K562 (cell line): ENCODE results near the gene LRRC74B. TPM values are rescaled to one million over a fixed set of nuclear protein-coding genes. Genes with fewer than 3 reads are reported as not detected.

Source experiments
- ATAC-seq: fragments of 200-7000 bp; cut with Tn5 transposase; 3 replicates; pipeline ENCODE4 v1.9.1; 2020; ENCODE audit warnings: moderate library complexity
- BruUV-seq: library from RNA; stranded (reverse); fragments of 400-500 nt; replicated peaks from 2 replicates; lab custom pipeline; 2021; lab: Mats Ljungman, UMichigan
- CTCF ChIA-PET: fragments of 300-600 bp; formaldehyde crosslinking; extraction: SDS; loops from one replicate; lab custom pipeline; 2021; ENCODE audit warnings: low intra/inter-chr PET ratio; lab: Yijun Ruan, JAX
- POLR2A ChIA-PET: fragments of 300-600, 350-650 bp; sonication (Branson Sonifier 250); formaldehyde crosslinking; extraction: SDS; loops from one replicate; lab custom pipeline; 2021; ENCODE audit warnings: antibody characterized with exemption, inconsistent platforms; lab: Yijun Ruan, JAX
- DNase-seq, 4 experiments: peaks; one replicate each; pipeline versions ENCODE4 v3.0.0 to v3.0.0-alpha.2; 2011 to 2018; ENCODE audit warnings: low spot score in 3 of 4, mixed read lengths in 3 of 4; ENCODE audit errors: extremely low read depth in 1 of 4
- FAIRE-seq: peaks from 2 replicates; lab custom pipeline; 2011; peaks lifted over from hg19 to GRCh38; lab: Jason Lieb, UNC
- H2AFZ ChIP-seq: 2 replicates; pipeline ENCODE4 v1.6.0; 2011; ENCODE audit warnings: low read depth, low read length, control low read depth, inconsistent platforms
- H3K27ac ChIP-seq: fragments of 200-600 bp; 3 replicates; pipeline ENCODE4 v1.8.0; 2011; ENCODE audit warnings: low read depth, mild to moderate bottlenecking, control low read depth, inconsistent platforms, low read length, moderate library complexity, mixed read lengths; ENCODE audit errors: extremely low read depth
- H3K27me3 ChIP-seq, 2 experiments: fragments of 300-600 bp in 1 of 2; 2 replicates in 1 of 2; 3 replicates in 1 of 2; pipeline versions ENCODE4 v1.6.0 to v1.8.0; 2011; ENCODE audit warnings: inconsistent platforms in 2 of 2, low read length in 2 of 2, mild to moderate bottlenecking in 1 of 2, mixed read lengths in 1 of 2, moderate library complexity in 1 of 2; ENCODE audit not compliant: control insufficient read depth in 2 of 2, insufficient read depth in 2 of 2
- H3K36me3 ChIP-seq: fragments of 300-600 bp; 3 replicates; pipeline ENCODE4 v1.8.0; 2011; ENCODE audit warnings: mild to moderate bottlenecking, low read length, inconsistent platforms; ENCODE audit not compliant: control insufficient read depth, insufficient read depth
- H3K4me1 ChIP-seq, 2 experiments: fragments of 200-600 bp in 1 of 2; replicated peaks in 1 of 2; 2 replicates in 1 of 2; 3 replicates in 1 of 2; pipeline versions ENCODE4 v1.5.1 to v1.8.0; 2011; ENCODE audit warnings: inconsistent platforms in 2 of 2, low read length in 2 of 2, mild to moderate bottlenecking in 1 of 2, mixed read lengths in 1 of 2, moderate library complexity in 1 of 2; ENCODE audit not compliant: control insufficient read depth in 2 of 2, insufficient read depth in 2 of 2
- H3K4me2 ChIP-seq: 2 replicates; pipeline ENCODE4 v1.6.1; 2011; ENCODE audit warnings: low read length, control low read depth, inconsistent platforms, mixed read lengths; ENCODE audit not compliant: insufficient read depth
- H3K4me3 ChIP-seq: fragments of 200-600 bp; sonication (generic), shearing (Covaris generic); 2 replicates; pipeline ENCODE4 v1.5.1; 2016; ENCODE audit warnings: control low read depth, inconsistent platforms
- H3K79me2 ChIP-seq: fragments of 200-600 bp; 3 replicates; pipeline ENCODE4 v1.8.0; 2011; ENCODE audit warnings: low read length, inconsistent platforms; ENCODE audit not compliant: control insufficient read depth, insufficient read depth
- H3K9ac ChIP-seq, 2 experiments: 2 replicates each; pipeline versions ENCODE4 v1.6.0 to v1.6.1; 2011; ENCODE audit warnings: low read depth in 2 of 2, low read length in 2 of 2, control low read depth in 1 of 2, inconsistent platforms in 1 of 2, mild to moderate bottlenecking in 1 of 2, mixed read lengths in 1 of 2; ENCODE audit not compliant: insufficient read depth in 1 of 2
- H3K9me1 ChIP-seq: one replicate; pipeline ENCODE4 v1.6.0; 2011; ENCODE audit warnings: inconsistent platforms, mild to moderate bottlenecking, low read length, moderate library complexity; ENCODE audit not compliant: control insufficient read depth, insufficient read depth
- H3K9me3 ChIP-seq: replicated peaks from 2 replicates; pipeline ENCODE4 v1.5.1; 2011; ENCODE audit warnings: low read depth, low read length, inconsistent platforms; ENCODE audit not compliant: control insufficient read depth, insufficient read depth
- H4K20me1 ChIP-seq: replicated peaks from 2 replicates; pipeline ENCODE4 v1.6.1; 2011; ENCODE audit warnings: low read length, inconsistent platforms, mixed read lengths; ENCODE audit not compliant: control insufficient read depth, insufficient read depth
- CEBPB ChIP-seq: fragments of 450-650 bp; IDR thresholded peaks from 2 replicates; pipeline ENCODE4 v1.6.1; 2016; ENCODE audit warnings: missing genetic modification characterization, missing compliant biosample characterization
- CEBPG ChIP-seq, 3 experiments: fragments of 200-800 bp in 1 of 3; sonication (Bioruptor generic) in 1 of 3; sonication (generic) in 1 of 3; formaldehyde crosslinking in 1 of 3; IDR thresholded peaks in 2 of 3; conservative IDR thresholded peaks in 1 of 3; 2 replicates each; pipeline versions ENCODE4 v1.6.1 to v1.8.0; 2016 to 2022; ENCODE audit warnings: missing compliant biosample characterization in 2 of 3, missing genetic modification characterization in 2 of 3, mild to moderate bottlenecking in 1 of 3, missing genetic modification reagents in 1 of 3
- FOXP1 ChIP-seq: sonication (generic); formaldehyde crosslinking; IDR thresholded peaks from 2 replicates; pipeline ENCODE4 v1.8.0; 2022; ENCODE audit warnings: mild to moderate bottlenecking, missing genetic modification reagents
- HMG20B ChIP-seq: fragments of 250-450 bp; sonication (Bioruptor Pico); IDR thresholded peaks from 2 replicates; pipeline ENCODE4 v1.5.0; 2021; ENCODE audit warnings: mild to moderate bottlenecking
- HNRNPK ChIP-seq: fragments of 200-400 bp; formaldehyde crosslinking; IDR thresholded peaks from one replicate; pipeline ENCODE4 v1.6.1; 2018; ENCODE audit warnings: mild to moderate bottlenecking, low read depth, low read length; ENCODE audit not compliant: poor library complexity, severe bottlenecking
- ILK ChIP-seq: fragments of 450-650 bp; IDR thresholded peaks from 2 replicates; pipeline ENCODE4 v1.6.1; 2016; ENCODE audit warnings: missing genetic modification characterization, low read depth, mild to moderate bottlenecking, missing compliant biosample characterization, moderate library complexity, borderline replicate concordance
- NR2C2 ChIP-seq, 2 experiments: fragments of 200-800 bp in 1 of 2; sonication (Bioruptor generic) in 1 of 2; sonication (generic) in 1 of 2; formaldehyde crosslinking in 1 of 2; IDR thresholded peaks; 2 replicates each; pipeline versions ENCODE4 v1.6.1 to v1.8.0; 2016 to 2022; ENCODE audit warnings: mild to moderate bottlenecking in 1 of 2, missing compliant biosample characterization in 1 of 2, missing genetic modification characterization in 1 of 2, missing genetic modification reagents in 1 of 2
- TEAD4 ChIP-seq, 2 experiments: sonication (generic) in 1 of 2; formaldehyde crosslinking in 1 of 2; IDR thresholded peaks; 2 replicates each; pipeline versions ENCODE4 v1.6.1 to v1.8.0; 2012 to 2022; ENCODE audit warnings: borderline replicate concordance in 1 of 2, inconsistent platforms in 1 of 2, low read length in 1 of 2, mild to moderate bottlenecking in 1 of 2, missing genetic modification reagents in 1 of 2
- TSC22D4 ChIP-seq: fragments of 450-650 bp; IDR thresholded peaks from 2 replicates; pipeline ENCODE4 v1.6.1; 2016; ENCODE audit warnings: missing genetic modification characterization, missing biosample characterization, control low read depth
- ZSCAN32 ChIP-seq: fragments of 450-650 bp; formaldehyde crosslinking; IDR thresholded peaks from 2 replicates; pipeline ENCODE4 v1.4.0; 2020; ENCODE audit warnings: mild to moderate bottlenecking, moderate library complexity
- WGBS: fragments of 100-300 bp; shearing (Covaris generic); methylation state at CpG from one replicate; pipeline ENCODE4 v1.1.6; 2016; ENCODE audit warnings: low coverage, mixed read lengths; ENCODE audit not compliant: insufficient coverage; ENCODE audit errors: missing lambda C conversion rate; 5-methylcytosine and 5-hydroxymethylcytosine counted together
- in situ Hi-C: fragments of 300-500 bp; cut with MboI; formaldehyde crosslinking; loops from 4 replicates; pipeline ENCODE4 v1.15.0; 2018; ENCODE audit warnings: inconsistent platforms, mixed read lengths
- intact Hi-C: fragments of 100-400 bp; cut with micrococcal nuclease; formaldehyde crosslinking; loops from 2 replicates; pipeline ENCODE4 v1.14.2; 2022
- polyA plus RNA-seq, 8 experiments: library from polyadenylated mRNA; depleted of rRNA in 4 of 8; stranded (reverse) in 5 of 8; unstranded in 3 of 8; fragments of >200 nt; fragmentation: Nextera tagmentation in 2 of 8; fragmentation: Illumina TruSeq in 1 of 8; extraction: Ambion mirVana in 2 of 8; extraction: Trizol in 1 of 8; gene quantifications; 2 replicates each; pipeline versions ENCODE4 v1.2.1 to v1.2.3, GENCODE V29; 2011 to 2014; ENCODE audit warnings: inconsistent platforms in 1 of 8, missing spikeins in 1 of 8
- total RNA-seq, 7 experiments: library from RNA; depleted of rRNA in 6 of 7; stranded (reverse); fragments of >200 nt in 6 of 7; fragmentation: Illumina TruSeq in 2 of 7; extraction: Trizol in 2 of 7; gene quantifications; 2 replicates each; pipeline versions ENCODE4 v1.2.1 to v1.2.3, GENCODE V29; 2011 to 2021; ENCODE audit warnings: low replicate concordance in 1 of 7
- TF ChIP-seq, protein P1 (sequence below): sonication (generic); formaldehyde crosslinking; IDR thresholded peaks from 2 replicates; pipeline ENCODE4 v1.9.0; 2022; ENCODE audit warnings: mild to moderate bottlenecking, missing genetic modification reagents
- TF ChIP-seq, protein P2 (sequence below): fragments of 250-450 bp; sonication (Bioruptor Pico); IDR thresholded peaks from 2 replicates; pipeline ENCODE4 v1.5.0; 2021; ENCODE audit warnings: mild to moderate bottlenecking, borderline replicate concordance
- TF ChIP-seq, protein P3 (sequence below): sonication (generic); formaldehyde crosslinking; IDR thresholded peaks from 2 replicates; pipeline ENCODE4 v1.9.0; 2022; ENCODE audit warnings: mild to moderate bottlenecking, missing genetic modification reagents

Gene LRRC74B
- total and polyA plus RNA-seq, 9 of the 15 experiments (the other 6 are each of a cell fraction or from before 2014, with no cell fraction given): not detected

DNA sequence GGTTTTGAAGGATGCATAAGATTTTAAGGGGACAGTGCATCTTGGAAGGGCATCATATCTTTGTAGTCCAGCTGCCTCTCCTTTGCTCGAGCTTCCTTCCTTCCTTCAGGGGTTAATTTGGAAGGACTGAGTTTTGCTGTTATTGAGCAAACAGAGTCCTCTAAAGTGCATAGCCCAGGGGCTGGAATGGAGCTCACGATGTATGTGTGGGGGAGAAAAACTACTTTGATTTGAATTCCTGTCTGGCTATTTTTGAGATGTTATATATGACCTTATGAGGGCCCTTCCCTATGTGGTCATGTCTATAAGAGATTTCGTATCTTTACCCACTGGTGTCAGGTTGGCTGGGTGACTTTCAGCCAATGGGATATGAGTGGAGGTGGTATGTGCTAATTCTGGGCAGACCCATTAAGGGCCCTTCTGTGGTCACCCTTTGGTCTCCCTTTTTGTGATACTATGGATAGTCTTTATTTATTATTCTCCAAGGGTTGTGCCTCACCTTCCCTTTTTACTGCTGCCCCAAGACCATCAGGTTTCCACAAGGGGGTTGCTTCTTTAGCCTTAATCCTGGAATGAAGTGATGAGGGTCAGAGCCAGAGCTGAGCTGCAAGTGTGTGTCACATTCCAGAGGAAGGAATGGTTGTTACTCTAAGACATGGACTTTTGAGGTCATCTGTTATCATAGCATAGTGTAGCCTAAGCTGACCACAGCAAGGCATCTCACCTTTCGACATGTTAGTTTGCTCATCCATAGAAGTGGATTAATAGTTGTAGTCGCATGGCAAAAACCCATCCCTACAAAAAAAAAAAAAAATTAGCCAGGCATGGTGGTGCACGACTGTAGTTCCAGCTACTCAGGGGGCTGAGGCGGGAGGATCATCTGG is 54.6 kb downstream of the LRRC74B start:
- FAIRE-seq: no peak
- Histone ChIP-seq H3K9ac (no peak overlapping the region), H3K4me1 (peaks cover 5 to 6% of the 10 kb centered on the region in 2 experiments; a peak in 4 of 5 replicates), H3K27ac (no peak overlapping the region), H3K9me3 (no peaks in the 10 kb centered on the region), H3K27me3 (peaks cover 17 to 20% of the 10 kb centered on the region in 2 experiments; a peak in 4 of 5 replicates), H3K9me1 (no peaks in the 10 kb centered on the region), H3K4me2 (no peak overlapping the region), H4K20me1 (peaks cover 12% of the 10 kb centered on the region), H2AFZ (no peak overlapping the region), H3K79me2 (no peaks in the 10 kb centered on the region), H3K36me3 (no peaks in the 10 kb centered on the region), H3K4me3 (no peak overlapping the region)
- CTCF ChIA-PET: no interaction called here
- WGBS: 8% methylated on average over 7 of the region's 7 CpGs
- BruUV-seq: no TSS peak
- DNase-seq: no peak
- intact Hi-C loops: no loop called here
- POLR2A ChIA-PET: interaction anchor here (0.6 to 2.8 kb wide), 8 partner anchors 8 to 338 kb away, joined by 3 to 15 read pairs (median 4); no protein-coding TSS in a partner anchor
- in situ Hi-C loops: loop anchor here (5.0 to 25.0 kb wide), 2 partner anchors 112 to 197 kb away; no protein-coding TSS in a partner anchor
- ATAC-seq: no peak
- no peak for TF ChIP-seq NR2C2 (CRISPR knock-in tag; IDR thresholded peaks at IDR 0.05)
- no peak for TF ChIP-seq NR2C2 (tag; IDR thresholded peaks at IDR 0.05)
- TF ChIP-seq CEBPG (CRISPR knock-in tag; IDR thresholded peaks at IDR 0.05): 0 out of 2 replicates have a peak, but pooled peaks have one; percentile 3
- no peak for TF ChIP-seq CEBPG (tag; conservative IDR thresholded peaks at IDR 0.05 in 1 of 2, IDR thresholded peaks at IDR 0.05 in 1 of 2)
- TF ChIP-seq HNRNPK: no peak
- TF ChIP-seq, protein P1, sequence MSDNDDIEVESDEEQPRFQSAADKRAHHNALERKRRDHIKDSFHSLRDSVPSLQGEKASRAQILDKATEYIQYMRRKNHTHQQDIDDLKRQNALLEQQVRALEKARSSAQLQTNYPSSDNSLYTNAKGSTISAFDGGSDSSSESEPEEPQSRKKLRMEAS: no peak; the same call in 1 of the 2 replicates
- 0 out of 2 replicates have a peak, but pooled peaks have one; percentile 5 for TF ChIP-seq CEBPB (tag)
- TF ChIP-seq FOXP1 (CRISPR knock-in tag): peak; percentile 64; the same call in 1 of the 2 replicates
- 0 out of 2 replicates have a peak, but pooled peaks have one; percentile 24 for TF ChIP-seq HMG20B (CRISPR knock-in tag)
- no peak for TF ChIP-seq TEAD4 (IDR thresholded peaks at IDR 0.05; ENCODE audit: low read length)
- TF ChIP-seq TEAD4 (CRISPR knock-in tag; IDR thresholded peaks at IDR 0.05; ENCODE audit: borderline replicate concordance): peak; percentile 77; the same call in 1 of the 2 replicates
- 0 out of 2 replicates have a peak, but pooled peaks have one; percentile 50 for TF ChIP-seq TSC22D4
- 0 out of 2 replicates have a peak, but pooled peaks have one; percentile 13 for TF ChIP-seq ZSCAN32 (CRISPR knock-in tag)
- peak; percentile 52; the same call in 1 of the 2 replicates for TF ChIP-seq ILK
- TF ChIP-seq, protein P2, sequence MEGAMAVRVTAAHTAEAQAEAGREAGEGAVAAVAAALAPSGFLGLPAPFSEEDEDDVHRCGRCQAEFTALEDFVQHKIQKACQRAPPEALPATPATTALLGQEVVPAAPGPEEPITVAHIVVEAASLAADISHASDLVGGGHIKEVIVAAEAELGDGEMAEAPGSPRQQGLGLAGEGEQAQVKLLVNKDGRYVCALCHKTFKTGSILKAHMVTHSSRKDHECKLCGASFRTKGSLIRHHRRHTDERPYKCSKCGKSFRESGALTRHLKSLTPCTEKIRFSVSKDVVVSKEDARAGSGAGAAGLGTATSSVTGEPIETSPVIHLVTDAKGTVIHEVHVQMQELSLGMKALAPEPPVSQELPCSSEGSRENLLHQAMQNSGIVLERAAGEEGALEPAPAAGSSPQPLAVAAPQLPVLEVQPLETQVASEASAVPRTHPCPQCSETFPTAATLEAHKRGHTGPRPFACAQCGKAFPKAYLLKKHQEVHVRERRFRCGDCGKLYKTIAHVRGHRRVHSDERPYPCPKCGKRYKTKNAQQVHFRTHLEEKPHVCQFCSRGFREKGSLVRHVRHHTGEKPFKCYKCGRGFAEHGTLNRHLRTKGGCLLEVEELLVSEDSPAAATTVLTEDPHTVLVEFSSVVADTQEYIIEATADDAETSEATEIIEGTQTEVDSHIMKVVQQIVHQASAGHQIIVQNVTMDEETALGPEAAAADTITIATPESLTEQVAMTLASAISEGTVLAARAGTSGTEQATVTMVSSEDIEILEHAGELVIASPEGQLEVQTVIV: no peak
- TF ChIP-seq, protein P3, sequence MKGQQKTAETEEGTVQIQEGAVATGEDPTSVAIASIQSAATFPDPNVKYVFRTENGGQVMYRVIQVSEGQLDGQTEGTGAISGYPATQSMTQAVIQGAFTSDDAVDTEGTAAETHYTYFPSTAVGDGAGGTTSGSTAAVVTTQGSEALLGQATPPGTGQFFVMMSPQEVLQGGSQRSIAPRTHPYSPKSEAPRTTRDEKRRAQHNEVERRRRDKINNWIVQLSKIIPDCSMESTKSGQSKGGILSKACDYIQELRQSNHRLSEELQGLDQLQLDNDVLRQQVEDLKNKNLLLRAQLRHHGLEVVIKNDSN (CRISPR knock-in tag): 0 out of 2 replicates have a peak, but pooled peaks have one; percentile 16
